Panc1 (cell line): Measurements from ENCODE around the gene PDE3A. TPM values are rescaled to one million over a fixed set of nuclear protein-coding genes. Genes with fewer than 3 reads are reported as not detected.

ENCODE experiments used
- ATAC-seq: fragments of 200-7000 bp; cut with Tn5 transposase; 2 replicates; pipeline ENCODE4 v1.9.1; 2020; ENCODE audit warnings: mild to moderate bottlenecking, moderate library complexity
- BruUV-seq: library from RNA; stranded (reverse); fragments of 400-500 nt; replicated peaks from 2 replicates; lab custom pipeline; 2021; lab: Mats Ljungman, UMichigan
- CTCF ChIA-PET: fragments of 300-600 bp; sonication (Branson Sonifier 250); formaldehyde crosslinking; loops from one replicate; lab custom pipeline; 2022; ENCODE audit warnings: antibody characterized with exemption; lab: Charles Lee
- POLR2A ChIA-PET: fragments of 300-600 bp; sonication (Branson Sonifier 250); formaldehyde crosslinking; loops from one replicate; lab custom pipeline; 2022; ENCODE audit warnings: antibody characterized with exemption; lab: Charles Lee
- DNase-seq: peaks from one replicate; pipeline ENCODE4 v3.0.0-alpha.2; 2010; ENCODE audit warnings: low read depth, low spot score
- H3K27ac ChIP-seq: 2 replicates; pipeline ENCODE4 v1.5.1; 2011; ENCODE audit warnings: mild to moderate bottlenecking, low read length, inconsistent platforms
- H3K27me3 ChIP-seq: fragments of 200-500 bp; sonication (Bioruptor generic); 2 replicates; pipeline ENCODE4 v1.6.0; 2014; ENCODE audit warnings: low read length, inconsistent platforms; ENCODE audit not compliant: control insufficient read depth, insufficient read depth
- H3K36me3 ChIP-seq: fragments of 200-500 bp; sonication (Bioruptor generic); 2 replicates; pipeline ENCODE4 v1.5.1; 2014; ENCODE audit warnings: inconsistent platforms, mild to moderate bottlenecking, low read length, moderate library complexity; ENCODE audit not compliant: control insufficient read depth, insufficient read depth
- H3K4me1 ChIP-seq: 2 replicates; pipeline ENCODE4 v1.5.1; 2011; ENCODE audit warnings: inconsistent platforms, mild to moderate bottlenecking, low read length, moderate library complexity; ENCODE audit not compliant: control insufficient read depth, insufficient read depth
- H3K4me3 ChIP-seq, 2 experiments: 2 replicates each; pipeline ENCODE4 v1.5.1; 2011 to 2012; ENCODE audit warnings: low read depth in 2 of 2, low read length in 2 of 2, mild to moderate bottlenecking in 2 of 2, inconsistent platforms in 1 of 2, moderate library complexity in 1 of 2
- H3K9me3 ChIP-seq: fragments of 200-500 bp; sonication (Bioruptor generic); 2 replicates; pipeline ENCODE4 v1.5.1; 2014; ENCODE audit warnings: low read depth, mild to moderate bottlenecking, inconsistent platforms, low read length, moderate library complexity; ENCODE audit not compliant: control insufficient read depth, insufficient read depth
- CTCF ChIP-seq: fragments of 450-650 bp; IDR thresholded peaks from 2 replicates; pipeline ENCODE4 v1.5.1; 2017; ENCODE audit warnings: mild to moderate bottlenecking
- POLR2AphosphoS5 ChIP-seq: IDR thresholded peaks from 2 replicates; pipeline ENCODE4 v1.6.1; 2012; ENCODE audit warnings: mild to moderate bottlenecking, low read depth, low read length, moderate library complexity
- REST ChIP-seq, 2 experiments: IDR thresholded peaks; 2 replicates each; pipeline ENCODE4 v1.6.1; 2011 to 2012; ENCODE audit warnings: low read depth in 2 of 2, control low read depth in 1 of 2, low read length in 1 of 2, mild to moderate bottlenecking in 1 of 2, moderate library complexity in 1 of 2; ENCODE audit not compliant: insufficient read depth in 1 of 2
- SIN3A ChIP-seq: IDR thresholded peaks from 2 replicates; pipeline ENCODE4 v1.6.1; 2012; ENCODE audit warnings: low read depth, mild to moderate bottlenecking, low read length, moderate library complexity, borderline replicate concordance; ENCODE audit not compliant: insufficient read depth
- TCF7L2 ChIP-seq: IDR thresholded peaks from 2 replicates; pipeline ENCODE4 v1.6.1; 2011; ENCODE audit warnings: mild to moderate bottlenecking, low read depth, low read length, inconsistent platforms
- in situ Hi-C: cut with HindIII; loops from 2 replicates; pipeline ENCODE4 v1.10.0; 2016; ENCODE audit warnings: low sequenced_read_pairs, low pct_unique_long_range_greater_than_20kb
- intact Hi-C: fragments of 100-400 bp; cut with micrococcal nuclease; formaldehyde crosslinking; loops from one replicate; pipeline ENCODE4 v1.10.0; 2022; ENCODE audit not compliant: unreplicated experiment
- total RNA-seq: library from RNA; stranded (reverse); gene quantifications from one replicate; pipeline ENCODE4 v1.2.1, GENCODE V29; 2021; ENCODE audit not compliant: unreplicated experiment

PDE3A gene
- total RNA-seq, 1 experiment from 2014 or later, result 0.03 TPM

GRCh38 chr12:20656600-20656999 is 288.3 kb downstream of the PDE3A start:
- in situ Hi-C loops, result no loop called here
- Histone ChIP-seq H3K27me3 (no peaks in the 10 kb centered on the region), H3K4me1 (no peaks in the 10 kb centered on the region), H3K36me3 (no peaks in the 10 kb centered on the region), H3K9me3 (no peaks in the 10 kb centered on the region), H3K27ac (no peak overlapping the region), H3K4me3 (no peak overlapping the region)
- intact Hi-C loops, result no loop called here
- POLR2A ChIA-PET, result no interaction called here
- ATAC-seq (no peak), DNase-seq (no peak)
- CTCF ChIA-PET, result no interaction called here
- TF ChIP-seq POLR2AphosphoS5, result no peak
- TF ChIP-seq REST (IDR thresholded peaks at IDR 0.05; ENCODE audit: insufficient read depth in 1 of 2, low read depth in 2 of 2, low read length in 1 of 2), result no peak
- TF ChIP-seq SIN3A, result no peak
- TF ChIP-seq CTCF, result no peak
- TF ChIP-seq TCF7L2, result no peak
- no TSS peak for BruUV-seq

- Histone ChIP-seq H3K27me3 (no peaks in the 10 kb centered on the region), H3K36me3 (no peaks in the 10 kb centered on the region), H3K9me3 (no peaks in the 10 kb centered on the region), H3K4me1 (no peaks in the 10 kb centered on the region), H3K4me3 (no peak overlapping the region), H3K27ac (no peak overlapping the region)
- in situ Hi-C loops, result no loop called here
- ChIA-PET POLR2A (no interaction called here), CTCF (no interaction called here)
- DNase-seq (no peak), ATAC-seq (no peak)
- intact Hi-C loops, result no loop called here
- TF ChIP-seq POLR2AphosphoS5 (no peak), CTCF (no peak)
- BruUV-seq, result no TSS peak
Measured at GRCh38 chr12:20657496-20657895, 289.2 kb downstream of the PDE3A start.
